Measurements from ENCODE around the gene PNLDC1. TPM values are rescaled to one million over a fixed set of nuclear protein-coding genes. Genes with fewer than 3 reads are reported as not detected.
"Not testable (repeated sequence)": the region's sequence is repeated elsewhere in the genome, so short reads cannot be mapped to it uniquely, and the experiment has no call there.

PNLDC1 gene
- total RNA-seq, 1 donor from 2014 or later = not detected

- TF ChIP-seq CTCF (conservative IDR thresholded peaks at IDR 0.05; ENCODE audit: low read depth, low read length) = no peak
- H3K4me3 ChIP-seq (ENCODE audit: low read depth, low read length) = peak overlapping the region; percentile 96
- no peak for DNase-seq (ENCODE audit: low read depth)
Measured at GRCh38 chr6:159788753-159789376, 11.2 kb upstream of the PNLDC1 start.

GRCh38 chr6:159789377-159790148 lies 10.5 kb upstream of the PNLDC1 start, which contains the start of gene TCP1:
Gene TCP1, minus strand, starts transcription at chr6:159789602. Its CDS starts 134 bp downstream, at chr6:159789468.
- peak within 1 kb of the TSS; percentile 96 for H3K4me3 ChIP-seq (ENCODE audit: low read depth, low read length)
- TF ChIP-seq CTCF (conservative IDR thresholded peaks at IDR 0.05; ENCODE audit: low read depth, low read length) = no peak
- DNase-seq (ENCODE audit: low read depth) = peak; percentile 97

GRCh38 chr6:159790149-159790955 lies 9.7 kb upstream of the PNLDC1 start, which contains the start of gene MRPL18:
Gene MRPL18, plus strand, starts transcription at chr6:159790467. Its CDS starts 121 bp downstream, at chr6:159790588.
- TF ChIP-seq CTCF (conservative IDR thresholded peaks at IDR 0.05; ENCODE audit: low read depth, low read length) = no peak
- DNase-seq (ENCODE audit: low read depth) = peak; percentile 81

GRCh38 chr6:159790956-159791598 lies 9.0 kb upstream of the PNLDC1 start:
- peak overlapping the region; percentile 96 for H3K4me3 ChIP-seq (ENCODE audit: low read depth, low read length)
- no peak for TF ChIP-seq CTCF (conservative IDR thresholded peaks at IDR 0.05; ENCODE audit: low read depth, low read length)
- DNase-seq (ENCODE audit: low read depth) = no peak

More at GRCh38 chr6:159790149-159790955, 9.7 kb upstream of the PNLDC1 start, which contains the start of gene MRPL18:
- peak within 1 kb of the TSS; percentile 96 for H3K4me3 ChIP-seq (ENCODE audit: low read depth, low read length)

- not testable (repeated sequence) for H3K4me3 ChIP-seq (ENCODE audit: low read depth, low read length); DNase-seq (ENCODE audit: low read depth)
Measured at GRCh38 chr6:159794976-159795375, 5.1 kb upstream of the PNLDC1 start.

GRCh38 chr6:159797554-159797953 lies 2.5 kb upstream of the PNLDC1 start:
- no peak for DNase-seq (ENCODE audit: low read depth)
- TF ChIP-seq CTCF (conservative IDR thresholded peaks at IDR 0.05; ENCODE audit: low read depth, low read length) = no peak
- H3K4me3 ChIP-seq (ENCODE audit: low read depth, low read length) = no peak overlapping the region

All from epithelial cell of proximal tubule (primary cell).